Measurements from ENCODE around the gene PHOX2B.

DNA sequence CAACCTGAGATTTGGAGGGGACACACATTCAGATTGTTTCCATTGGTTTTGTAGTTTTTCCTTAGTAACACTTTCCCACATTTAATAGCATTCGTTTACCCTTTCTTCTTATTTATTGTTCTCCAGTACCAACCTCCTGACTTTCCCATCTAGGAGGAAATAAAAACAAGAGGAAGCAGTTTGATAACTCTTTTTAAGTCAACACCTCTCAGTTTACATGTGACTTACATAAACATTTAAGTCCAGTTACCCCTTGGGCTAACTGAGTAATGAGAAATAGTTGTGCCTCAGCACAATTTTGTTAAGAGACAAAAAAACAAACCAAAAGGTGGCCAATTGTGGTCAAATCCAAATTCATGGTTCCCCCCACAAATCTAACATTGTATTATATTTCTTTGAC is 34.8 kb downstream of the PHOX2B start:
- TF ChIP-seq, protein P1, sequence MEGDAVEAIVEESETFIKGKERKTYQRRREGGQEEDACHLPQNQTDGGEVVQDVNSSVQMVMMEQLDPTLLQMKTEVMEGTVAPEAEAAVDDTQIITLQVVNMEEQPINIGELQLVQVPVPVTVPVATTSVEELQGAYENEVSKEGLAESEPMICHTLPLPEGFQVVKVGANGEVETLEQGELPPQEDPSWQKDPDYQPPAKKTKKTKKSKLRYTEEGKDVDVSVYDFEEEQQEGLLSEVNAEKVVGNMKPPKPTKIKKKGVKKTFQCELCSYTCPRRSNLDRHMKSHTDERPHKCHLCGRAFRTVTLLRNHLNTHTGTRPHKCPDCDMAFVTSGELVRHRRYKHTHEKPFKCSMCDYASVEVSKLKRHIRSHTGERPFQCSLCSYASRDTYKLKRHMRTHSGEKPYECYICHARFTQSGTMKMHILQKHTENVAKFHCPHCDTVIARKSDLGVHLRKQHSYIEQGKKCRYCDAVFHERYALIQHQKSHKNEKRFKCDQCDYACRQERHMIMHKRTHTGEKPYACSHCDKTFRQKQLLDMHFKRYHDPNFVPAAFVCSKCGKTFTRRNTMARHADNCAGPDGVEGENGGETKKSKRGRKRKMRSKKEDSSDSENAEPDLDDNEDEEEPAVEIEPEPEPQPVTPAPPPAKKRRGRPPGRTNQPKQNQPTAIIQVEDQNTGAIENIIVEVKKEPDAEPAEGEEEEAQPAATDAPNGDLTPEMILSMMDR (IDR thresholded peaks at IDR 0.05; ENCODE audit: insufficient read depth, low read length) = no peak
- TF ChIP-seq POLR2AphosphoS5 (IDR thresholded peaks at IDR 0.05; ENCODE audit: low read depth) = no peak
- no peak for TF ChIP-seq REST (IDR thresholded peaks at IDR 0.05; ENCODE audit: insufficient replicate concordance, low read depth)
- TF ChIP-seq SPI1 (IDR thresholded peaks at IDR 0.05; ENCODE audit: borderline replicate concordance, low read depth) = no peak

Data from HL-60 (cell line).